Adipocyte (in vitro differentiated cells): Measurements from ENCODE around the gene LRRC52.

Experiments used
- DNase-seq: peaks from one replicate; pipeline ENCODE4 v3.0.0-alpha.2; 2015; ENCODE audit warnings: low read depth
- H3K27me3 ChIP-seq: replicated peaks from 2 replicates; pipeline ENCODE4 v1.7.0; 2013; ENCODE audit warnings: mild to moderate bottlenecking, low read length, moderate library complexity; ENCODE audit not compliant: control insufficient read depth, insufficient read depth
- H3K36me3 ChIP-seq: 2 replicates; pipeline ENCODE4 v1.7.0; 2013; ENCODE audit warnings: low read length, mild to moderate bottlenecking, moderate library complexity; ENCODE audit not compliant: control insufficient read depth, insufficient read depth, severe bottlenecking
- H3K4me1 ChIP-seq: 2 replicates; pipeline ENCODE4 v1.7.0; 2013; ENCODE audit warnings: mild to moderate bottlenecking, low read length, moderate library complexity; ENCODE audit not compliant: control insufficient read depth, insufficient read depth
- H3K4me3 ChIP-seq: 2 replicates; pipeline ENCODE4 v1.7.0; 2013; ENCODE audit warnings: mild to moderate bottlenecking, low read length, moderate library complexity
- H3K9ac ChIP-seq: 2 replicates; pipeline ENCODE4 v1.7.0; 2013; ENCODE audit warnings: mild to moderate bottlenecking, low read length, moderate library complexity
- H3K9me3 ChIP-seq: 2 replicates; pipeline ENCODE4 v1.7.0; 2013; ENCODE audit warnings: mild to moderate bottlenecking, low read length, moderate library complexity; ENCODE audit not compliant: control insufficient read depth

Gene LRRC52

GRCh38 chr1:165516469-165516868 lies 27.3 kb upstream of the LRRC52 start:
- H3K9me3 ChIP-seq: peaks cover 10% of the 10 kb centered on the region
- no peak overlapping the region for H3K9ac ChIP-seq
- H3K4me1 ChIP-seq: no peaks in the 10 kb centered on the region
- H3K27me3 ChIP-seq: peaks cover 15% of the 10 kb centered on the region
- no peaks in the 10 kb centered on the region for H3K36me3 ChIP-seq
- DNase-seq: no peak
- H3K4me3 ChIP-seq: no peak overlapping the region

GRCh38 chr1:165520646-165521045 lies 23.2 kb upstream of the LRRC52 start:
- Histone ChIP-seq H3K4me1 (no peaks in the 10 kb centered on the region), H3K9me3 (peaks cover 27% of the 10 kb centered on the region), H3K36me3 (no peaks in the 10 kb centered on the region), H3K9ac (no peak overlapping the region), H3K4me3 (no peak overlapping the region), H3K27me3 (peaks cover 8% of the 10 kb centered on the region)
- DNase-seq: no peak

- Histone ChIP-seq H3K9me3 (peaks cover 27% of the 10 kb centered on the region), H3K9ac (no peak overlapping the region), H3K27me3 (peaks cover 9% of the 10 kb centered on the region), H3K36me3 (no peaks in the 10 kb centered on the region), H3K4me1 (no peaks in the 10 kb centered on the region), H3K4me3 (no peak overlapping the region)
- DNase-seq: no peak
Observed at GRCh38 chr1:165524639-165525285, 19.0 kb upstream of the LRRC52 start.

GRCh38 chr1:165525708-165526107 lies 18.1 kb upstream of the LRRC52 start:
- Histone ChIP-seq H3K4me3 (no peak overlapping the region), H3K9me3 (peaks cover 24% of the 10 kb centered on the region), H3K27me3 (peaks cover 12% of the 10 kb centered on the region), H3K4me1 (no peaks in the 10 kb centered on the region), H3K36me3 (no peaks in the 10 kb centered on the region), H3K9ac (no peak overlapping the region)
- DNase-seq: no peak

GRCh38 chr1:165527251-165528007 lies 16.4 kb upstream of the LRRC52 start:
- H3K36me3 ChIP-seq: no peaks in the 10 kb centered on the region
- H3K9ac ChIP-seq: no peak overlapping the region
- peaks cover 15% of the 10 kb centered on the region for H3K27me3 ChIP-seq
- DNase-seq: no peak
- H3K4me3 ChIP-seq: no peak overlapping the region
- peaks cover 7% of the 10 kb centered on the region for H3K9me3 ChIP-seq
- peaks cover 6% of the 10 kb centered on the region for H3K4me1 ChIP-seq

- Histone ChIP-seq H3K9ac (no peak overlapping the region), H3K4me3 (no peak overlapping the region), H3K27me3 (peaks cover 10% of the 10 kb centered on the region), H3K9me3 (no peaks in the 10 kb centered on the region), H3K36me3 (no peaks in the 10 kb centered on the region), H3K4me1 (peaks cover 6% of the 10 kb centered on the region)
- DNase-seq: no peak
Observed at GRCh38 chr1:165531021-165531420, 12.8 kb upstream of the LRRC52 start.

GRCh38 chr1:165532053-165532452 lies 11.7 kb upstream of the LRRC52 start:
- no peaks in the 10 kb centered on the region for H3K9me3 ChIP-seq
- peaks cover 6% of the 10 kb centered on the region for H3K4me1 ChIP-seq
- DNase-seq: no peak
- H3K4me3 ChIP-seq: no peak overlapping the region
- H3K36me3 ChIP-seq: no peaks in the 10 kb centered on the region
- peaks cover 20% of the 10 kb centered on the region for H3K27me3 ChIP-seq
- H3K9ac ChIP-seq: no peak overlapping the region

GRCh38 chr1:165533254-165533653 lies 10.5 kb upstream of the LRRC52 start:
- Histone ChIP-seq H3K9ac (no peak overlapping the region), H3K9me3 (no peaks in the 10 kb centered on the region), H3K4me3 (no peak overlapping the region), H3K4me1 (peaks cover 6% of the 10 kb centered on the region), H3K36me3 (no peaks in the 10 kb centered on the region), H3K27me3 (peaks cover 29% of the 10 kb centered on the region)
- no peak for DNase-seq

- Histone ChIP-seq H3K4me1 (peaks cover 6% of the 10 kb centered on the region), H3K36me3 (no peaks in the 10 kb centered on the region), H3K9me3 (no peaks in the 10 kb centered on the region), H3K4me3 (no peak overlapping the region), H3K27me3 (peaks cover 32% of the 10 kb centered on the region), H3K9ac (no peak overlapping the region)
- DNase-seq: no peak
Observed at GRCh38 chr1:165536016-165536415, 7.8 kb upstream of the LRRC52 start.

GRCh38 chr1:165537356-165538109 lies 6.3 kb upstream of the LRRC52 start:
- Histone ChIP-seq H3K9me3 (no peaks in the 10 kb centered on the region), H3K4me1 (no peaks in the 10 kb centered on the region), H3K36me3 (no peaks in the 10 kb centered on the region), H3K9ac (no peak overlapping the region), H3K4me3 (no peak overlapping the region), H3K27me3 (peaks cover 29% of the 10 kb centered on the region)
- no peak for DNase-seq

- Histone ChIP-seq H3K4me1 (no peaks in the 10 kb centered on the region), H3K36me3 (no peaks in the 10 kb centered on the region), H3K27me3 (peaks cover 31% of the 10 kb centered on the region), H3K4me3 (no peak overlapping the region), H3K9ac (no peak overlapping the region), H3K9me3 (no peaks in the 10 kb centered on the region)
- no peak for DNase-seq
Observed at GRCh38 chr1:165539306-165539705, 4.5 kb upstream of the LRRC52 start.
